ENCODE measurements around the gene KNTC1. TPM values are rescaled to one million over a fixed set of nuclear protein-coding genes. Genes with fewer than 3 reads are reported as not detected.

KNTC1 gene
- total RNA-seq, 2 donors from 2014 or later, result 10.8 to 28.6 TPM

DNA sequence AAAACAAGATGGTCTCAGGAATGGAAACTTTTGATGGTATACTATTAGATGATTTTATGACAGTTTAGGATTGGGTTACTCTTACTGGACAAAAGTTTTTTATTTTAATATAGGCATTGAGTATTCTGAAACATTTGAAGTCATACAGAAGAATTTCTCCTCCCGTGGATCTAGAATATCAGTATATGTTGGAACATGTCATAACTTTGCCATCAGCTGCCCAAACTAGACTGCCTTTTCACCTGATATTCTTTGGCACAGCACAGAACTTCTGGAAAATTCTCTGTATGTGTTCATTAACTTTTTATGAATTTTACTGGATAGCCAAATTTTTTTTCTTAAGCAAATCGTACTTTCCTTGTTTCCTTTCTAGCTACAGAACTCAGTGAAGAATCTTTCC, 75.4 kb downstream of the KNTC1 start:
- H3K36me3 ChIP-seq, result no peaks in the 10 kb centered on the region
- DNase-seq (ENCODE audit: low spot score), result no peak
- no peaks in the 10 kb centered on the region for H3K27me3 ChIP-seq (replicated peaks; ENCODE audit: insufficient read depth)
- no peak overlapping the region for H3K4me3 ChIP-seq
- H3K9me3 ChIP-seq, result no peaks in the 10 kb centered on the region
- TF ChIP-seq POLR2A (IDR thresholded peaks at IDR 0.05) (no peak), POLR2AphosphoS5 (IDR thresholded peaks at IDR 0.05) (no peak), CTCF (IDR thresholded peaks at IDR 0.05) (no peak)
- H3K27ac ChIP-seq, result no peak overlapping the region
- 65% methylated on average over 2 of the region's 2 CpGs for WGBS
- no peaks in the 10 kb centered on the region for H3K4me1 ChIP-seq (replicated peaks)
- intact Hi-C loops (cut with DNase I), result no loop called here

GRCh38 chr12:122604993-122605392, 77.9 kb downstream of the KNTC1 start:
- no peak overlapping the region for H3K4me3 ChIP-seq
- no peak overlapping the region for H3K27ac ChIP-seq
- no peaks in the 10 kb centered on the region for H3K4me1 ChIP-seq (replicated peaks)
- H3K36me3 ChIP-seq, result no peaks in the 10 kb centered on the region
- TF ChIP-seq CTCF (IDR thresholded peaks at IDR 0.05), result no peak
- no peak for TF ChIP-seq POLR2AphosphoS5 (IDR thresholded peaks at IDR 0.05)
- TF ChIP-seq POLR2A (IDR thresholded peaks at IDR 0.05), result no peak
- H3K27me3 ChIP-seq (replicated peaks; ENCODE audit: insufficient read depth), result no peaks in the 10 kb centered on the region
- no peak for DNase-seq (ENCODE audit: low spot score)
- WGBS, result 98% methylated on average over 4 of the region's 4 CpGs
- H3K9me3 ChIP-seq, result no peaks in the 10 kb centered on the region
- intact Hi-C loops (cut with DNase I), result no loop called here

GRCh38 chr12:122609732-122610131, 82.7 kb downstream of the KNTC1 start:
- H3K36me3 ChIP-seq, result no peaks in the 10 kb centered on the region
- no peak for TF ChIP-seq POLR2A (IDR thresholded peaks at IDR 0.05)
- no peak for DNase-seq (ENCODE audit: low spot score)
- no peaks in the 10 kb centered on the region for H3K27me3 ChIP-seq (replicated peaks; ENCODE audit: insufficient read depth)
- intact Hi-C loops (cut with DNase I), result no loop called here
- H3K9me3 ChIP-seq, result no peaks in the 10 kb centered on the region
- no peaks in the 10 kb centered on the region for H3K4me1 ChIP-seq (replicated peaks)
- WGBS, result 73% methylated on average over 3 of the region's 3 CpGs
- no peak overlapping the region for H3K27ac ChIP-seq
- H3K4me3 ChIP-seq, result no peak overlapping the region

DNA sequence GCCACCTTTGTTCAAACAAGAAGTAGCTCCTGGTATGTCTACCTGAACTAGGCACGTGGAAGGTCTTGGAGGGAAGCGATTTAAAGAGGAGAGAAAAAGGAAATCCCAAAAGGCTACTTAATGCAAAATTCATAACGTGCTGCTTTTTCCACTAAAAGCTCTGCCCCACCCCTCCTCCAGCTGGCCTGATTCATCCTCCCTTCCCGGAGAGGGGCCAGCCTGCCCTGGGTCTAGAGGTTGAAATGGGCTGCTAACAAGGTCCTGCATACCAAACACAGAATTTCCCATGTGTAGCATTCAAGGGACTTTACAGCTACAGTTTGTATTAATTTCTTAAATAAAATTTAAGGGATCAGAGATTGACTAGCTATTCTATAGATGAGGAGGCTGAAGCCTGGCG, 83.2 kb downstream of the KNTC1 start:
- Histone ChIP-seq H3K4me1 (replicated peaks) (no peaks in the 10 kb centered on the region), H3K4me3 (no peak overlapping the region), H3K36me3 (no peaks in the 10 kb centered on the region), H3K9me3 (no peaks in the 10 kb centered on the region), H3K27ac (no peak overlapping the region), H3K27me3 (replicated peaks; ENCODE audit: insufficient read depth) (no peaks in the 10 kb centered on the region)
- DNase-seq (ENCODE audit: low spot score), result no peak
- WGBS, result 69% methylated on average over 5 of the region's 5 CpGs
- intact Hi-C loops (cut with DNase I), result no loop called here
- TF ChIP-seq POLR2A (IDR thresholded peaks at IDR 0.05) (no peak), POLR2AphosphoS5 (IDR thresholded peaks at IDR 0.05) (no peak), CTCF (IDR thresholded peaks at IDR 0.05) (no peak)

DNA sequence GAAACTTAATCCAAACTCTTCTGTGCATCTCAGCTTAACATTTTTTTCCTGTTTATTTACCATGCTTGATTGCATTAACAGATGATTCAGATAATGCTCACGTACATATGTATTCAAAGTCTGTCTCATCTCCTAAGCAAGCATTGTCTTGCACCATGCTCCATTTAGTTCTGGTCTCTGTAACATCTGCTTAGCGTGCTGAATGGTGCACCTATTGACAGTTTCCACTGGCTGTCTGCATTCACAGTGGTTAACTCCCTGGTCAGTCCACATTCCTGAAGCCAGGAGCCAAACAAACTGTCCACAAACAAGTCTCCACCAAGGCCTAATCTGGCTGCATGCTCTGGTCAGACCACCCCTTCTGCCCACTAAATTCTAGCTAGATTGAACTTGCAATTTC, 83.9 kb downstream of the KNTC1 start:
- H3K4me1 ChIP-seq (replicated peaks), result no peaks in the 10 kb centered on the region
- intact Hi-C loops (cut with DNase I), result no loop called here
- H3K36me3 ChIP-seq, result no peaks in the 10 kb centered on the region
- no peak for DNase-seq (ENCODE audit: low spot score)
- no peak for TF ChIP-seq POLR2AphosphoS5 (IDR thresholded peaks at IDR 0.05)
- no peak for TF ChIP-seq POLR2A (IDR thresholded peaks at IDR 0.05)
- TF ChIP-seq CTCF (IDR thresholded peaks at IDR 0.05), result no peak
- H3K27ac ChIP-seq, result no peak overlapping the region
- 64% methylated on average over 2 of the region's 2 CpGs for WGBS
- no peaks in the 10 kb centered on the region for H3K27me3 ChIP-seq (replicated peaks; ENCODE audit: insufficient read depth)
- no peaks in the 10 kb centered on the region for H3K9me3 ChIP-seq
- no peak overlapping the region for H3K4me3 ChIP-seq
